Fibroblast of skin of abdomen (primary cell): Measurements from ENCODE around the gene SORCS2.

ENCODE experiments used
- DNase-seq: peaks from one replicate; pipeline ENCODE4 v3.0.0-alpha.2; 2013

The SORCS2 gene

DNA sequence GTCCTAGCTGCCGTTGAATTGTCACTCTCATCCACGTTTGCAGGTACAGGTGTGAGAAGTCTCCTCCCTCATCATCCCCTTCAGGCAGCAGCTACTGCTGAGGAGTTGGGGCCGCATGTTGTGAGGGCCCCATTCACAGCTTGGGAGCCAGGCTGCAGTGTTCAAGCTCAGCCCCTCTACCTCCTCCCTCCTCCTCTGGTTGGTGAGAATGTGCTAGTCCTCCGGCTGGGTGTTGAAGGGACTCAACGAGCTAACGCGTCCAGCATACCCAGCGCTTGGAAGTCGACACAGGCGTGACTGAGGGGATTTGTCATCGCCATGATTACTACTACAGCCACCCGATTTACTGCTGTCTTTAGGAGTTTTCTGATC, 324.4 kb downstream of the SORCS2 start:
- DNase-seq, result no peak

DNA sequence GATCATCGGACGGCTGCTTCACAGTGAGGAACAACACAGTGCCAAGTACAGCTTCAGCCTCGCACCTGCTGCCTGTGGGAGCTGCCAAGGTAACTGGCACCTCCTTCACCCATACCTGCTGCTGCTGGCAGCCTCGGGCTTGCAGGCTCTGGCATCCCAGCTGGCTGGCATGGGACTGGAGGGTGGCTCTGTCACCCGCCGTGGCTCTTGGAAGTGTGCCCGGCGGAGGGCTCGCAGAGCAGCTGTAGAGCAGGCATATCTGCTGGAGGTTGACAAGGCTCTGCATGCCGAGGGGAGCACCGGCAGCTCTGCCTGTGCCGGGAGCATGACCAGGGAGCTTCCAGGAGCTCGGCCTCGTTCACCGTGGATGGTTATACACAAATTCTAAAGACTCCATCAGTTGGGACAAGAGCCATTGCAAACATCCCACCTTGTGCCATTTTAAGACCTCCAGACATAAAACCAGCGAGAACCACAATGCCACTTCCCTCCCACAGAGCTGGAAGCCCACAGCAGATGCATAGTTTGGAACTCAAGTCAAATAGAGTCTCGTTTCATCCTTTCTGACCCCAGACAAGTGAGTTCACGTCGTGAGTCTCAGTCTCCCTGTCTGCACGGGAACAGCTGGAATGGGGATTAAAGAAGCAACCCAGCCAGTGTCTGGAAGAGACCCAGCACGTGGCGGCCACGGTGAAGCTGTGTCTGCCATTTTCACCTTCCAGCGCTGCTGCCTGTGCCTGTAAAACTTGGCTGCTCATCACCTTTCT, 326.7 kb downstream of the SORCS2 start:
- no peak for DNase-seq

DNA sequence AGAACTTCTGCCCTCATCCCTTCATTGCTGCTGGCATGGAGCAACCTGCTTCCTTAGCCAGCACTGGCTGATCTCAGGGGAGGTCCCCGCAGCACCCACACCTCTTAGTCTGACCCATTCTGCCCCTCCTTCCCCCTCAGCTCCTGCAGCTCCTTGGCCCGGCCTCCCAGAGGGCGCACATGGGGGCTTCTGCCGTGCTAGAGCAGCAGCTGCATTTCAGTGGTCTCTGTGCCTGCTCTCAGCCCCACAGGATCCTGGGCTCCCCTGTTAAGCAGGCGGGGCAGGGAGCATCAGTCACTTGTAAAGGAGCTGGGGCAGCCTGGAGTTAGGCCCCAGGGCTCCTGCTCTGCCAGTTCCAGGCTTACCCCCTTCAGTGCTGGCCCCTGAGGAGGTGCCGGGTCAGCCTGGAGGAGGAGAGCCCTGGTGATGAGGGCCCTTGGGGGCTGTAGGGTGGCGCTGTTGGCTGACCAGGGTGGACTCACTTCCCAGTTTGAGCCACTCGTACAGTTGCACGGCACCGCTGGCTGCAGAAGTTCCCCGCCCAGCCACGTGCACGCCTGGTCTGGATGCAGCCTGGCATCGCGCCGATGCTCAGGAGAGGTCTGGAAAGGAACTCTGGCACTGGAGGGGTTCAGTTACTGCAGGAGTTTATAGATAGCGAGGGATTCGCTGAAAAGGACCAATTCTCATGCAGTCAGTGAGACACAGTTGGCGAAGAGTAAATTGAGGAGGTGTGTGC, 327.5 kb downstream of the SORCS2 start:
- DNase-seq, result no peak

DNA sequence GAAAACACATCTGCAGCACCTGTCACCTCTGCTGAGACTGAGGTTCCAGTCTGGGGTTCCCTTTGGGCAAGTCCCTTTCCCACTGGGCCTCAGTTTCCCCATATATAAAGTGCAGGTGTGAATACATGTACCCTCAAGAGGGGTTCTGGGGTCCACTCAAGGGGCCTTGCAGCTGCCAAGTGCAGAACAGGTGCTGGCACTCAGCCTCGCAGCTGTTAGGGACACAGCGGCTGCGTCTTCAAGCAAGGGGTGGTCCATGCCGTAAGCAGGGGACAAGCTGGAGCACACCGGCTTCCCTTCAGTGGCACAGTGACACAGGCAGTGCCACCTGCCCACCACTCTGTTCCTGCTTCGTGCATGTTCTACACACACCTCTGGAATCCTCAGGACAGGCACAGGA, 329.3 kb downstream of the SORCS2 start:
- DNase-seq, result no peak

DNA sequence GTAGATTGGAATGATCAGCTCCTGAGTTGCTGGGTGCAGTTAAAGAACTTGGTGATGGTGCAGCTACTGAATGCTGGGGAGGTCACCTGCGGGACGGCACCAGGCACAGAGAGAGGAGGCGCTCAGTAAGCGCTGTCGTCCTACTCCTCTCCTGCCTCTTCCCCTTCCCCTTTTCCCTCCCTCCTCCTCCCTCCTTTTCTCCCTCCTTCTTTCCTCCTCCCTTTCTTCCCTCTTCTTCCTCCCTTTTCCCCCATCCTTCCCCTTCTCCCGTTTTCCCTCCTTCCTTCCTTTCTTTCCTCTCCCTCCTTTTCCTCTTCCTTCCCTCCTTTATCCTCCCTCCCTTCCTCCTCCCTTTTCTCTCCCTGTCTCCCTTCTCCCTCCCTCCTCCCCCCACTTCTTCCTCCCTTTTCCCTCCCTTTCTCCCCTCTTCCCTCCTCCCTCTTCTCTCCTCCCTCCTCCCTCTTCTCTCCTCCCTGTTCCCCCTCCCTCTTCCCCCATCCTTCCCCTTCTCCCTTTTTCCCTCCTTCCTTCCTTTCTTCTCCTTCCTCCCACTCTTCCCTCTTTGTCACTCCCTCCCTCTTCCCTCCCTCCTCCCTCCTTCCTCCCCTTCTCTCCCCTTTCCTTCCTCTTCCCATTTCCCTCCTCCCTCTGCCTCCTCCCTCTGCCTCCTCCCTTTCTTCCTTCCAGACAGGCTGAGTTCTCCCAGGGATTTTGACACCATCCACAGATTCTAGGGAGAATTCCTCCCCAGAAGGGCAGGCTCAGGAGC, 330.3 kb downstream of the SORCS2 start:
- no peak for DNase-seq

DNA sequence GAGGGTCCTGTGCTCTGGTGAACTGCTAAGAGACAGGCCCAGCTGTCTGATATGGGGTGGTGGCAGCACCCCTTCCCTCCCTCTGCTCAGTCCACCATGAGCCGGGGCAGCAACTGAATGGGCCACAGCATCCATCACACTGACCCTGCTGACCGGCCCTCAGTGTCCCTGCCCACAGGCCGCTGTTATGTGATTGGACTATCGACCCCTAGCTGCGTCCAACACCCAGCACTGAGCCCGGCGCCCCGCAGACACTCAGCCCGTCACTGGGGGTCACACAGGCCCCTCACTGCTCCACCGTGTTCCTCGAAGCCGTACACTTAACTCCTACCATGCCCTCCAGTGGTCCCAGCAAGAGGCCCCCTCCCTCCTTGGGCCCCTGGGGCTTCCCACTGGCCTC, 331.2 kb downstream of the SORCS2 start:
- DNase-seq, result no peak

DNA sequence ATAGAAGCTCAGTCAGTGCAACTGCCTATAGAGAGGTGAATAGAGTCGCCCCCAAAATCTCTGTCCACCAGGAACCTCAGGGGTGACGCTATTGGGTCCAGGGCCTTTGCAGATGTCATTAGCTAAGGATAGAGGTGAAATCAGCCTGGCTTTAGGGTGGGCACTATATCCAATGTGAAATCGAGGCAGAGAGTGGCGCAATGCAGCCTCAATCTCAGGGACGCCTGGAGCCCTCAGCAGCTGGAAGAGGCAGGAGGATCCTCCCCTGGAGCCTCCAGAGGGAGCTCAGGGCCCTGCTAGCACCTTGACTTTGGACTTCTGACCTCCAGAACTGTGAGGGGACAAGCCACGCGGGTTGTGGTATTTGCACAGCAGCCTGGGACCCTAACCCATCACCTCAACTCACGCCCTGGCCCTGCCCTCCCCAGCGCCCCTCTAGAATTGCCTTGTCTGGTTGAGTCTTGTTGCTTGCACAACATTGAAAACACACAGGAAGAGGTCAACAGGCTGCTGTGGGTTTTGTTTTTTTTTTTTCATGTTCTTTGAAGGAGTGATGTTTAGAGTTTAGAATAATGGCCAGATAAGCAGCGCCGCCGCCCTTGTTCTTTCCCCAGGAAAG, 331.8 kb downstream of the SORCS2 start:
- DNase-seq, result no peak

DNA sequence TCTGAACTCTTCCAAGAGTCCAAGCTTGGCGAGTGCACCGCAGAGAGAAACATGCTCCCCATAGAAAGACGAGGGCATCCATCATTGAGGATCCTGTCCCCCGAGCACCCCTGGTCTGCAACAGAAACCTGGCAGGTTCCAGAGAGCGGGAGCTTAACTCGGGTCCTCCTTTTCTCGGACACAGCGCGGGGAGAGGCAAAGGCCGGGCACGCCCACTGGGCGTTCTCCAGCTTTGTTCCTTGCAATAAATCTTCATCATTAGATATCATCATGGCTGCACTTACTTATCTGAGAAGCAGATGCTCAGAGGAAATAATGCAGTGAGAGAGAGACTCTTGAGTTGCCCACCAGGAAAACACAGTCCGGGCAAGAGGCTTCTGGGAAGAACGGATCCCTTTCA, 332.5 kb downstream of the SORCS2 start:
- DNase-seq, result no peak

DNA sequence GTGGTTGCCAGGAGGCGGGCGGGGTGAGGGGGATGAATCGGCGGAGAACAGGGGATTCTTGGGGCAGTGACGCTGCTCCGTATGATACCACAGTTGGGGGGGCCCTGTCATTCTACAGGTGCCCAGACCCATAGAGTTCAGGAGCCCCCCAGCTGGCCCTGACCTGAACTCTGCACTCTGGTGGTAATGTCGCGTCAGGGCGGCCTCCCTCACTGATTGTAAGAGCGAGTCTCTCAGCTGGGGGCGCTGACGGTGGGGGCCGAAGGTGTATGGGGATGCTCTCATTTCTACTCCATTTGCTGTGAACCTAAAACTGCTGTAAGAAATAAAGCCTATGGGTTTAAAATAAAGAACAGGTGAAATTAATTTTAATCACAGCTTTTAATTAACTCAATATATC, 334.2 kb downstream of the SORCS2 start:
- DNase-seq, result no peak

DNA sequence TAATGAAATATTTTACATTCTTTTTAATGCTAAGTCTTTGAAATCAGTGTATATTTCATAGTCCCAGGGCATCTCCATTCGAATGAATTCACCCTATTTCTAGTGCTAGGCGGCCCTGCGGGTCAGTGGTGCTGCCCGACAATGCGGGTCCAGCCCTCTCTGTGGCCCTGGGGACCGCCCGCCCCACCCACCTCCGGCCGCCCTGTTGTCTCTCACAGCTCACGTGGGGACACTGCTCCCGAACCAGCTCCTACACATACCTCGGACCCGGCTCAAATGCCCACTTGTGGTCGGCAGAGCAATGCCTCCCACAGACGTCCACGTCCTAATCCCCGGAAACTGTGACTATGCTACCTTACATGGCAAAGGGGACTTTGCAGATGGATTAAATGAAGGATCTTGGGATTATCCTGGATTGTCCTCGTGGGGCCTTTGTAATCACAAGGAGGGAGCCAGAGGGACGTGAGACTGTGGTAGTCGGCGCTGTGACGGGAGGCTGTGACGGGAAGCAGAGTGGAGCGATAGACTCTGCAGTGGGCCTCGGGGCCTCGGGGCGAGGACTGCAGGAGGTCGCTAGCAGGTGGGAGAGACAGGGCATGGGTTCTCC, 334.7 kb downstream of the SORCS2 start:
- DNase-seq, result no peak

DNA sequence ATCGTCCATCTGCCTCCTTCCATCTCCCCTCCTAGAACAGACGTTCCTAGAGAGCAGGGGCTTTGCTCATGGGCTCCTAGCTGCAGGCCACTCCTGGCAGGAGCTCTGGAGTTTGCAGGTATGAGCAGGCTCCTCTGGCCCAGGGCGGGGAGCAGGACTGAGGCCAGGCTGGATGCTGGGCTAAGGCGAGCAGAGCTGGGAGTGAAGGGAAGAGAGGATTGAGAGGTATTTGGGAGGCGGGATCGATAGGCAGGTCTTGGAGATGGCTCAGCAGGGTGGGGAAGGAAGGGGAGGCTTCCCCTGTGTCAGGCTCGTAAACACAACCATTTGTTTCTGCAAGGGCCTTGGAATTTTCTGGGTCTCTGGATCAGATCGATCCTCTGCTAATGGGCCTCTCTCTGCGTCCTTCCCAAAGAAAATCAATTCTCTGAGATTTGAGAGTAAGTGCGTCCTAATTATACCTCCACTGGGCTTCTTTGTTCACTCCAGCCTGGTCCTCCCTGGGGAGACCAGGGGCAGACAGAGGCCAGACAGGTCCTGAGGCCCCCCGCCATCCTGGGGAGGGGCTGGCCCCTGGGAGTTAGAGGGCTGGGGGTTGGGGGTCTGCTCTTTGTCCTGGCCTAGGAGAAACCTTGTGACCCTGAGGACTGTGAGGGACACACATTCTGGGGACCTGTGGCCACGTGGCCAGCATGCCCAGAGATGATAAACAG, 337.2 kb downstream of the SORCS2 start:
- DNase-seq, result no peak

DNA sequence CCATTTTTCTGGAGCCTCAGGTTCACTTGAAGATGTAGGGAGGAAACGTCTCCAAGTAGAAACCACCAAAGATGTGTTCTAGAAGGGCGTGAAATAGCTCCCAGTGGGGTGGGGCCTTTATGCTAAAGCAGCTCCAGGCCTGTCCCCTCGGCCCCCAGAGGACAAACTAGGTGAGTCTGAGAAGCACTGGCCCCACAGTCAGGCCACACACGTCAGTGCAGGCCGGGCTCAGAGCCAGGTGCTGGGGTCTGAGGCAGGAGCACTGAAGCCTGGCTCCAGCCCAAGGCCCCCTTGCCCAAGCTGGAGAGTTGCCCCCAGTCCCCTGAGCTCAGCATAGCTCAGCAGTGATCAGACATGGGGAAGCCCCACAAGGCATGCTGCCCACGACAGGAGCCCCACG, 337.7 kb downstream of the SORCS2 start:
- no peak for DNase-seq

DNA sequence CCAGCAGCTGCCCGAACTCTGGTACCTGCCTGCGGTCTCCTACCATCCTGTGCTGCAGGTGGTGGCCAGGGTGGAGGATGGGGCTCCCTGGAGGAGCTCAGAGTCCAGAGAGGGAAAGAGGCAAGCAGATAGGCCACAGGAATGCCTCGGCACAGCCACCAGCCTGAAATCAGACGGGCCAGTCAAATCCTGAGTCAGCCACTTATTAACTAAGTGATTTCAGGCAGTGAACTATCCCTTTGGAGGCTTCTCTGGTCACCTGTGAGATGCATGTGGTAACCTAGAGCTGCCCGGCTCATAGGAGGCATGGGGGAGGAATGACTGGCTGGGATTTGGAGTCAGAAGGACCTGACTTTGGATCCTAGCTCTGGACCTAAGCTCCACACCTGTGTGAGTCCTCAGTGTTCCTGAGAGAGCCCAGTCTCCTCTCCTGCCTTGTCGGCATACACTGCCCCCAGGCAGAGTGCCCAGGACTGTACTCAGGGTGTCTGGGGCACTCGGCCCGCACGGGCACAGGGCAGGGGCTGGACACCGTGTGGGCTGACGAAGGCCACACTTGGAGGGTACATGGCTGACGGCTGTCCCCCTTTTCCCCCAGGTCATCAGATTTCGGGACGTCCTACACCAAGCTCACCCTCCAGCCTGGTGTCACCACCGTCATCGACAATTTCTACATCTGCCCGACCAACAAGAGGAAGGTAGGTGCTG, 338.7 kb downstream of the SORCS2 start:
- DNase-seq, result no peak

DNA sequence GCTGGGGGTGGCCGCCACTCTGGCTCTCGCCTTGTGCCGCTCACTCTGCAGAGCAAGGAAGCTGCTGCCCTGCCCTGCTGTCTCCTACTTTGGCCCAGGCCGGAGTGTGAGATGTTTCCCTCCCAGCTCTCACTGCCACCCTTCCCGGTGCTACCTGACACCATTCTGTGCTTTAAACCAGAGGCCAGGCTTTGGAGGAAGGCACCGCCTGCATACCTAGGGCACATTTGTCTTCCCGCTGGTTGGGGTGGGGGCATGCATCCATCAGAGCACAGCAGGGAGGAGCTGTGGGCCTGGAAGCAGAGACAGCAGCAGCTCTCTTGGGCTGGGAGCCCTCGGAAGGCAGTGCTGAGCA, 339.3 kb downstream of the SORCS2 start:
- DNase-seq, result no peak

DNA sequence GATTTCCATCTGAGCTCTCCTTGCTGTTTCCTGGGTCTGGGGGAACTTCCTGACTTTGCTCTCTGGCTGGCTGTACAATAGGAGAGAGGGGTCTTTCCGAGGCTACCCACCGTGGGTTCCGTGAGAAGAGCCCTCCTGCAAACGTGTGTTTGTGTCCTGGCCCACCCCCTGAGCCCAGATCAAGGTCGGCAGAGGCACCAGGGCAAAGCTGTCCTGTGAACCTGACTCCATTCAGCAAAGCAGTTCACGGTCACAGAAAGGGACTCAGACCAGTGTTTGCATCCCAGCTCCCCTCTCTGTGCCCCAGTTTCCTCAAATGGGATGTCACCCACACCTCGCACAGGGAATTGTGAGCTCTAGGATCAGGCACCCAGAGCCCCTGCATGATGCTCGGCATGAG, 339.7 kb downstream of the SORCS2 start:
- DNase-seq, result no peak

DNA sequence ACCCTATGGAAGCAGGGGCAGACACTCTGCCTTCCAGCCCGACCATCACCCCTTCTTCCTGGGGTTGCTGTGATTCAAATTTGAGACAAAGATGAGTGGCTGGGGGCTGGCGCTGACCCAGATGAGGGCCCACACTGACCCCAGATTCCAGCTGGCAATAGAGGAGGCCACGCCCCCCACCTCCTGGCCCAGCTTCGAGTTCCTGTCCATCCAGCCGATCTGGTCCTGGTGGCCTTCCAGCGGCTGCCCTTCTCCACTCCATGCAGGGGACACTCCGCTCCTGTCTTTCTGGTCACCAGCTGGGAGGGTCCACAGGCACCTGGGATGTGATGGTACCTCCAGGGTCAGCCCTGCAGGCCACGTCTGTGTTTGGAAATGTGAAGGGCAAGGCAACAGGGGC, 340.9 kb downstream of the SORCS2 start:
- DNase-seq, result no peak

DNA sequence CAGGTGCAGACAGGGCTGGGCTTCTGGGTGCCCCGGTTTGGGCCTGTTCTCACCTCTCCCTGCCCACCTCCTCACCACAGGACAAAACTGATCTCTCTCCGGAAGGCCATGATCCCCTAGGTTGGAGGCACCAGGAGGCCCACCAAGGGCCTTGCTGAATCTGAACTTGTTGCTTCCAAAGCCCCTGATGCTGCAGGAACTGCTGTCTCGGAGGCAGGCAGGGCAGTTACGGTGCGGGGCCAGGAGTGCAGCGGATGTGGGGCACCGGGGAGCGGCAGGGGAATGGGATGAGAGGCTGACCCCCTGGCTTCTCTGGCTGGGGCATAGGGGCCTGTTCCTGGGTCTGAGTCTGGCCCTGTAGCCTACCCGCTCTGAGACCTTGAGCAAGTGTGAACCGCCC, 342.8 kb downstream of the SORCS2 start:
- DNase-seq, result no peak

DNA sequence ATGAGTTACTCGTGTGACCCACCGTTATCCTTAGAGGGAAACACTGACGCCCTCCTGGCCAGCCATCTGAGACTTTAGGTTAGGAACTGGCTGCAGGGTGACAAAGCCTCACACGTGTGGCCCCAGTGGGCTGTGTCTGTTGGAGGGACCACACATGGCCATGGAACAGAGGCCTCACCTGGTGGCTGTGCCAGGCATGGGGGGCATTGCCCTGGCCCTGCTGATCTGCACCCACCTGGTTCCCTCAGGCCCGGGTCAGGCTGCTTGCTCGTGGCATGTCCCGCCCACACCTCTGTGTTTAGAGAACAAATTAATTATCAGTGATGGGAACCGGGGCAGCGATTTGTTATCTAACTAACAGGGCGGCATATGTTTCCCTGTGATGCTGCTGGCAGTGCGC, 343.3 kb downstream of the SORCS2 start:
- DNase-seq, result no peak

DNA sequence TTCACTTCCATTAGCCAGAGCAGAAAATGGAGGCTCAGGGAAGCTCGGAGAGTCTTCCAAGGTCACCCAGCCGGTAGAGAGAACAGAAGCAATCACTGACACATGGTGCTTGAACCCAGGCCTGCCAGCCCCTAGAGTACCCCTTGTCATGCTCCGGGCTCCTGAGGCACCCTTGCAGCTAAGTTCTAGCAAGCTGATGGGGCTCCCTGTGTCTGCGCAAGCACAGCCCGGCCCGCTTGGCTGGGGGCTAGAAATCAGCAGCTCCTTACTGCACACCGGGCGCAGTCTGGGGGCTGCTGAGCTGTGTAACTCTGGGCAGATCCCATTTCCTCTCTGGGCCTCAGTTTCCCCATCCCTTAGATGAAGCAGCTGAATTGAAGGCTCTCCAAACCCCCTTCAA, 344.5 kb downstream of the SORCS2 start:
- no peak for DNase-seq

DNA sequence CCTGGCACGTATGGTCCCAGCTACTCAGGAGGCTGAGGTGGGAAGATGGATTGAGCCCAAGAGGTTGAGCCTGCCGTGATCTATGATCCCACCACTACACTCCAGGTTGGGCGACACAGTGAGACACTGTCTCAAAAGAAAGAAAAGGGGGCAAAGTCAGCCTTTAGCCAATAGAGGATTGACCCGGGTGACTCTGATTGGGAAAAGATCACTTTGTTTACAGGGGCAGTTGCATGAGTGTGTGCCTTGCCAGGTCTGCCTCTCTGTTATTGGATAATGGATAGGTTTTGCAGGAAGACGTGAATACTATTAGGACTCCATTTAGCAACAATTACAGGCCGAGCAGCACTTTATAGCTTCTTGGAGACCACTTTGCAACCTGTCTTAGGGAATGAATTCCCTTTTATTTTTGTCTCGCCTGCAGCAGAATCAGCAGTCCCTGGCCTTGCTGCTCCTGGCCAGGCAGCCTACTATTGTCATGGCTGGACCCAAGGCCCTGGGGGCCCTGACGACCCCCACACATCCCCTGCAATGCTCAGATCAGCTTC, 345.6 kb downstream of the SORCS2 start:
- DNase-seq, result no peak

DNA sequence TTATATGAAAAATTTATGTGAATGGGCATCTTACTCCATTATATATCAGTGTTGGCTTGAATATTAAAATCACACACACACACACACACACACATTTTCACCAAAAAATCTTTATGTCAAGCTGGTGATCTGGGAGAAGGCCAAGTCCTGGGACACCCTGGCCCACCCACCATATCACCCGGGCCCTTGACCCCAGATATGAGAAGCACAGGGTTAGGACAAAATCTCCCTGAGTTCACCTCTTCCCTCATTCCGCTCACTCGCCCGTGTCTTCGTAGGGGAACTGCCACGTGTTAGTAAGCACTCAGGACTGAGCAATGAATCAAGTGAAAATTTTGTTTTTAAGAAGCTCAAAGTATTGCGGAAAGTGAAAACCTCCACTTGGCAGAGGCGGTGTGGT, 346.2 kb downstream of the SORCS2 start:
- no peak for DNase-seq
